Left lobe of liver (tissue), 2 donors: ENCODE measurements around the gene HJURP. TPM values are rescaled to one million over a fixed set of nuclear protein-coding genes. Genes with fewer than 3 reads are reported as not detected.

Source experiments
- ATAC-seq: fragments of 200-7000 bp; cut with Tn5 transposase; one replicate; pipeline ENCODE4 v1.9.1; 2020; ENCODE audit warnings: mild to moderate bottlenecking, moderate library complexity
- DNase-seq: peaks from one replicate; pipeline ENCODE4 v3.0.0-alpha.2; 2020; ENCODE audit warnings: low spot score
- total RNA-seq: library from RNA; stranded (reverse); gene quantifications from one replicate; pipeline ENCODE4 v1.2.1, GENCODE V29; 2021
- donor health status: DM: no; HTN: no; CAD: no; lungs with moderate emphysema.
- donor health status: DM: no; HTN: yes; CAD: no.

The HJURP gene
- total RNA-seq, 1 donor from 2014 or later: 0.50 TPM

DNA sequence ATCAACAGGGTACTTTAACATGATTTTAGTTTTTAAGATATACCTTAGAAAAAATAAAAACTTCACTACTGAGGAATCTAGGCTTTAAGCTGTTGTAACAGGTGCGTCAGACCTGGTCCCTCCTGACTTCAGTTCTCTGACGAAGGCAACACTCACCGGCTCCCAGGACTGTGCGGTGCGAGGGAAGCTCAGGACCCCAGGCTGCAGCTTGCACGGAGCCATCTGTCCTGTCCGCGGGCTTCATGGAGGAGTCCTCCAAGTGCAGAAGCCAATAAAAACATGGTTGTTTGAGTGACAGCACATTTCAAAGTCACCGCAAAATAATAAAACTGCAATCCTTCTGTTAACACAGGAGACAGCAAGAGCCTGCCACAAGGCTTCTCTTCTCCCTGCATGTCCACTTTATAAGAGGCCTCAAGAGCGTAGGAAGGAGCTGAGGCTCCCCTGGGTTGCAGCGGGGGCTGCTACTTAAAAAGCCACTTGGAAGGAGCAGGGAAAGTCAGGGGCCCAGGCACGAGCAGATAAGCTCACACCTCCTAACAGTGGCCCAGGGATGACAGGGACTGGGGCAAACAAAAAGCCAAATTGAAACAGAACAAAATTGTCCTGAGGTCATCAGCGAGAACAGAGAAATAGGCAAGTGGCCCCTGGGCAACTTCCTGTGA, 4.6 kb downstream of the HJURP start:
- no peak for DNase-seq

GRCh38 chr2:233848276-233848675, 6.1 kb downstream of the HJURP start:
- no peak for ATAC-seq
- peak; percentile 38 for DNase-seq

More for the DNA sequence above, 4.6 kb downstream of the HJURP start:
- ATAC-seq: no peak

DNA sequence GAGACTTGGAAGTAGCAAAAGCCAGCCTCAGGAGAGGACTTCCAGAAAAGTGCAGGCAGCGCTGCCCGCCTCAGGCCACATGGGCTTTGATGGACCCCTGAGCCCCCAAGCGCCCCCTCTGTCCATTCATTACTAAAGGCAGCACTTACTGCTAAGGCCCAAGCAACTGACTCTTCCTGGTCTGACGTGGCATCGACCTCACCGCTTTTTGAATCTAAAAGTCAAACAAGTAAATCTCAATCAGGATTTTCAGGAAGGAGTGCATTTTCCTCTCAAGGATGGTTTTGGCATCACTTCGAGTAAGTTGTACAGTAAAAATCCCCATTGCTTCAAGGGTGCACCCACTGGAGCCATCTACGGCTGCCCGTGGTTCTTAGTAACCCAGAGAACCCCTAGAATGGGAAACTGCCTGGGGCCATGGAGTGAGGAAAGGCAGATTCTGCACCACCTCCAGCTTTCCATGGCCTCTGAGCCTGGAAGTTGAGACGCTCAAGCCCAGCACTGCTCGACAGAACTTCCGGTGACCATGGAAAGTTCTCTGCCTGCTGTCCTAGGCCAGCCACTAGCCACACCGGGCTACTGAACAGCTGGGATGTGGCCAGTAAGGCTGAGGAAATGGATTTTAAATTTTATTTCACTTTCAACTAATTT, 7.0 kb downstream of the HJURP start:
- DNase-seq: peak; percentile 33
- ATAC-seq: no peak

- ATAC-seq (no peak), DNase-seq (no peak)
These were observed 7.7 kb downstream of the HJURP start for GRCh38 chr2:233846387-233847247.

DNA sequence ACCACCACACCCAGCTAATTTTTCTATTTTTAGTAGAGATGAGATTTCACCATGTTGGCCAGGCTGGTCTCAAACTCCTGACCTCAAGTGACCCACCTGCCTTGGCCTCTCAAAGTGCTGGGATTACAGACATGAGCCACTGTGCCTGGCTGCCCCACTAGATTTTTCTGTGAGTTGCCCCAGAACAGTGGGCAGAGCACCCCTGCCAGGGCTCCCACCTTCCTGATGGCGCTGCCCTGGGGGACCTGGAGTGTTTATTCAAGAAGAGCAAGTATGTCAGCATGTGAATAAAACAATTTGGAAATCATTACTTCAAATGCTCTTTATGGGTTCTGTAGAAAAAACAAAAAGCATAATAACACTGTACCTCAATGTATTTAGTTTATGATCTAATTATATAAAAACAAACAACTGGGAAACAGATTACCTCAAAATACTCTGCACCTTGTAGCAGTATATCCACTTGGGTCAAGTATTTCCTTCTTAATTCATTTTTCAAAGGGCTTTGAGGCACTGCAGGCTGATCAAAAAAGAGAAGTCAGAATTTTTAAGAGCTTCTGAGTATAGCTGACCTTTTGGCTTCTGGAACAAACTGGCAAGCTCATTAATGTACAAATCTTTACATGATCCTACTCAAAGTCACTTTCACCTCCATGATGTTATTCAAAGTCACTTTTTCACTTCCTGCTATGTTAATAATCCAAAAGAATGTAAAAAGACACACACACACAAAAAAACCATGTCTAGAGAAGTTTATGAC, 8.9 kb downstream of the HJURP start:
- ATAC-seq: no peak
- DNase-seq: no peak

DNA sequence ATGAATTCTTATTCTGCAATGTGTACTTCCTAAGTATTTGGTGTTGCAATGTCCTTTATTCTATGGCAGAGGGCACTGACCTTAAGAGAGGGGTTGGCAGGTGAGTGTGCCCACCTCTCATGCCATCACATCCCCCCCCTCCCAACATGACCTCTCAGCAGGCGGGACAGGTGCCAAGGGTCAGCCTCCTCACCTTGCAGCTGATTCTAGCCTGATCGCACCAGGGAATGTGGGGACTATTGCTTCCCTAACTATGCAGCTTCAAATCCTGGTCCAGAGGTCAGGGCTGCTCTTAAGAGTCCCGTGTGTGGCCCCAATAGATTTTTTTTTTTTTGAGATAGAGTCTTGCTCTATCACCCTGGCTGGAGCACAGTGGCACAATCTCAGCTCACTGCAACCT, 9.5 kb downstream of the HJURP start:
- ATAC-seq (no peak), DNase-seq (no peak)

DNA sequence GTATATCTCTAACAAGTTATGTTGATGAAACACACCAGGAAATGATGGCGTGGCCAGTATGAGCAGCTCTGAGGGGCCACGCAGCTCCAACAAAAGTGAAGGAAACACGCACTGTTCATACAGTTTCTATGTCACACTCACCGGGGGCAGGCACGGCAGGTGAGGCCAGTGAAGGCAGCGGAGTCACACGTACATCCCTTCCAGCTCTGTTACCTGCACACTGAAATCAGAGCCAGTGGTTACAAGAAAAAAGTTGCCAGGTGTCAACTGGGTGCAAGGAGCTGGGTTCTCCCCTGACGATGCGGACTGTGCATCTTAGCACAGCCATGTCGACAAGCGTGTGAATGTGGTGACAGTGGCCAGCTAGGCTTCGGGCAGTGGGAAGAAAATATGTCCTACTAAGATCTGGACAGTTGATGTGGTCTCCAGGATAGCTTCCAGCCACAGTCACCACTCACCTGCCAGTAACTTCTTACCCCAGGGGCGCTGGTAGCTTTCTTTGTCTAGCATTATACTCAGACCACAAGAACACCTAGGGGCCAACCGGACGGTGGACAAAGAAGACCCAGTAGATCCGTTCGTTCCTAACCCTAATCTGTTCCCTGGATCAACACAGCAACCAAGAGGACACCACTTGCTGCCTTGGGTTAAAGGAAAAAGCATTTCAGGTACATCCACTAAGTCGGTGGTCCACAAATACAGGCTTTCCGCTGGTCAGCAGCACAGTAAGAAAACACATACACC, 10.1 kb downstream of the HJURP start:
- ATAC-seq: no peak
- peak; percentile 21 for DNase-seq

- ATAC-seq (no peak), DNase-seq (no peak)
These were observed 13.2 kb downstream of the HJURP start for GRCh38 chr2:233841183-233841582.

GRCh38 chr2:233840520-233840919, 13.8 kb downstream of the HJURP start:
- DNase-seq: no peak
- ATAC-seq: no peak

DNA sequence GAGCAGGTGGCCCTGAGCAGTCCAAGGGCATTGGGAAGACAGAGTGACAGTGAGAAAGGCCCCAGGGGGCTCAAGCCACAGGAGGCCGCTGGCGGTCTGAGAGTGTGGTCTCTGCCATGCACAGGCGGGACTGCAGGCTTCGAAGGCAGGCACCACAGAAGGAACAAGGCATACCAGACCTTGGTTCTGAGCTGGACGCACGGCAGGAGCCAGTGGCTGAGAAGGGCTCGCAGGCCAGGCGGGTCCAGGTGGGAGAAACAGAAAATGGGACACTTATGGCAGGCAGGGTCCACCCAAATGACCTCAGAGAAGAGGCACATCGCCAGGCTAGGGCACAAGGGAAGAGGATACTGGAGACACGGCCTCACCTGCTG, 14.9 kb downstream of the HJURP start:
- ATAC-seq (no peak), DNase-seq (peak; percentile 29)

- ATAC-seq: no peak
- peak; percentile 31 for DNase-seq
These were observed 15.4 kb downstream of the HJURP start for GRCh38 chr2:233838726-233839446.

- DNase-seq (peak; percentile 37), ATAC-seq (no peak)
These were observed 16.1 kb downstream of the HJURP start for GRCh38 chr2:233838251-233838650.

- no peak for DNase-seq
- no peak for ATAC-seq
These were observed 16.6 kb downstream of the HJURP start for GRCh38 chr2:233837694-233838229.

DNA sequence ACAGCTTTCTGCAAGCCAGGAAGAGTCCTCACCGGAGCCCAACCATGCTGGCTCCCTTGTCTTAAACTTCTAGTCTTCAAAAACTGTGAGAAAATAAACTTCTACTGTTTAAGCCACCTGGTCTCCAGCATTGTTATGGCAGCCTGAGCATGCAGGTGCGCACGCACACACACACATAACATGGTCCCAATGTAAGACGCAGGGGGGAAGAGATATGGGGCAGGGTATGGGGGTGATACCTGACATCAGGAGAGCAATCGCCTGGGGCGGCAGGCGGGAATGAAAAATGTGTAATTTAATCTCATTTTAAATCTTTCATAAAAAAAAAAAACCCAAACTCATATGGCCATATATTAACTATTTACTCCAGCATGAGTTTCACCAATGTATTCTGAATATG, 18.0 kb downstream of the HJURP start:
- ATAC-seq (no peak), DNase-seq (no peak)

- DNase-seq (peak; percentile 56), ATAC-seq (peak; percentile 67)
These were observed 18.8 kb downstream of the HJURP start for GRCh38 chr2:233835230-233836186.

DNA sequence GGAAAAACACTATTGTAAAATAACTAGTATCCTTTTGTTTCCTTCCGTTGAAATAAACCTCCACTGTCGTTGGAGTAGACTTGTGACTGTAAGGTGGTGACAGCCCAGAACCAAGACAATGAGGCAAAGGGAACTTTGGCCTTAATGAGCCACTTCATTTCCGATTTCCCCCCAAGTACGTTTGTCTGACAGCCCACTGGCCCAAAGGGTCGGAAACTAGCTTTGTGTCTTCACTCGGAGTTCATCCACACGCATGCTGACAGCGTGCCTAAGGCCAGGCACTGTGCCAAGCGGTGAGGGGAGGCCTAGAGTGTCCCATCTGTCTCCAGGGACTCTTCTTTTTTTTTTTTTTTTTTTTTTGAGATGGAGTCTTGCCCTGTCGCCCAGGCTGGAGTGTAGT, 21.0 kb downstream of the HJURP start:
- ATAC-seq (no peak), DNase-seq (peak; percentile 45)

- peak; percentile 76 for ATAC-seq
- DNase-seq: peak; percentile 47
These were observed 21.4 kb downstream of the HJURP start for GRCh38 chr2:233832869-233833311.

GRCh38 chr2:233832414-233832813, 21.9 kb downstream of the HJURP start:
- DNase-seq (no peak), ATAC-seq (no peak)
